IPS DF 4.7 (cell line): ENCODE measurements around the gene CYP2W1.

Experiments
- DNase-seq: peaks from one replicate; pipeline ENCODE4 v3.0.0-alpha.2; 2013; ENCODE audit warnings: low spot score; ENCODE audit errors: extremely low read depth

The CYP2W1 gene

DNA sequence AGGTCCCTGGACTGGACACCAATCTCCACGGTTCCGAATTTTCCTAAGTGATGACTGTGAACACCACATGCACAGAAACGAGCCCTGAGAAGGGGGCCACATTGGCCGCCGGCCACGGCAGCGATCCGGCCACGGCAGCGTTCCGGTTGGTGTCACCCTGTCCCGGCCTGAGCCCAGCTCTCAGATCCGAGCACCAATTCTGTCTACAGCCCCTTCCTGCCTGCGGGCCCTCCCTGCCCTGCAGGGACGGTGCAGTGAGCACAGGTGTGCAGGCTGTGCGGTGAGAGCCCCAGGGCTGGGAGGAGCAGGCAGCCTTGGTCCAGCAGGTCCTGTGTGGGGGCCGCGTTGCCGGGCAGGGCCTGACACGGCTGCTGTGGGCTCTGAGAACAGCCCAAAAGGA lies 31.7 kb downstream of the CYP2W1 start:
- DNase-seq = no peak

DNA sequence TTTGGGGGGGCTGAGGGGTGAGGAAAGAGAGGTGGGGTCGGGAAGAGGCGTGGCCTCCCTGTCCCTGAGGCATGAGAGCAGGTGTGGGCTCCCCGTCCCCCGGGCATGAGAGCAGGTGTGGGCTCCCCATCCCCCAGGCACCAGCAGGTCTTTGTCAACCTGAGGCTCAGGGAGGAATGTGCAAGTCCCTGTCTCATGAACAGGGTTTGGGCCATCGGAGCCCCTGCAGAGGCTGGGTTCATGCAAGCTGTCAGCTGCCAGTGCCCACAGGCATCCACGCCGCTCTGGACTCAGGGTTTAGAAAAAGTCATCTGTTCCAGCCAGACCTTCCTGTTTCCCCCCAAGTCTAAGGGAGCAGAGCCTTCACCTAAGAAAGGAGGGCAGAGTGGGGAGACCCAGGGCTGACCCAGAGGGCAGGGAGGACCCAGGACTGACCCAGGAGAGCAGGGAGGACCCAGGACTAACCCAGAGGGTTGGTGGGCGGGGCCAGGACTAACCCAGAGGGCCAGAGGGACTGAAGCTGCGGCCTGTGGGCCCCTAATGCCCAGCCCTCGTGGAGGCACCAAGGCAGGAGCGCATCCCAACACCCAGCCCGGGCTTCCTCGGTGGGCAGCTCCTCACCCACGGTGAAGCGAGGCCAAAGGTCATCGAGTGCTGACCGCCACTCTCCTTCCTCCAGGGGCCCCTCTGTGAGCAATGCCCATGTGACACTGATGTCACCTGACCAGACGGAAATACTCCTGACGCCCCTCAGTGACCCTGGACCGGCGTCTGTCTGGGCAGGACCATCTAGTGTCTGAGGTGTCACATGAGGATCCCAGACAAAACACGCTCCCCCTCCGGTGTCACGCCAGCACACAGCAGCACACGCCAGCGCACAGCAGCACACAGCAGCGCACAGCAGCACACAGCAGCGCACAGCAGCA lies 32.5 kb downstream of the CYP2W1 start:
- DNase-seq = no peak

DNA sequence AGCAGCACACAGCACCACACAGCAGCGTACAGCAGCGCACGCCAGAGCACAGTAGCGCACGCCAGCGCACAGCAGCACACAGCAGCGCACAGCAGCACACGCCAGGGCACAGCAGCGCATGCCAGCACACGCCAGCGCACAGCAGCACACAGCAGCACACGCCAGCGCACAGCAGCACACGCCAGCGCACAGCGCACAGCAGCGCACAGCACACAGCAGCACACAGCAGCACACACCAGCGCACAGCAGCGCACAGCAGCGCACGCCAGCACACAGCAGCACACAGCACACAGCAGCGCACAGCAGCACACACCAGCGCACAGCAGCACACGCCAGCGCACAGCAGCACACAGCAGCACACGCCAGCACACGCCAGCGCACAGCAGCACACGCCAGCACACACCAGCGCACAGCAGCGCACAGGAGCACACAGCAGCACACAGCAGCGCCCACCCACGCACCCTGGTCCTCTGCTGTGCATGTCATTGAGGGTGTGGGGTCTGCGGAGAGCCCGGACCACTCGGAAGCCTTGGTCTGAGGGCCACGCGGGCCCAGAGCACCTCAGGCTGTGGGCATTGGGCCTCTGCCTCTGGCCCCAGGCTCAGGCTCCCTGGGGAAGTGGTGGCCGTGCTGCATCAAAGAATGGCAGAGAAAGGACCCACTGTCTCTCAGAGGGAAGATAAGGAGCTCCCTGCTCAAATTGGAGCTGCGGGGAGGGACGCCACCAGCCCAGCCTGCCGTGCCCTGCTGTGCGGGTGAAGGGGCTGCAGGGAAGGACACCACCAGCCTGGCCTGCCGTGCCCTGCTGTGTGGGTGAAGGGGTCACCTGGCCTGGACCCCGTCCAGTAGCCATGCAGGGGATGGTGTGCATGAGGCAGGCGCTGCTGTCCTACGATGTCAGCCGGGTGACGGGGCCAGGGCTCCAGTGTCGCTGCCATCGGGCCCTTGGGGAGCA lies 33.9 kb downstream of the CYP2W1 start:
- DNase-seq = no peak

DNA sequence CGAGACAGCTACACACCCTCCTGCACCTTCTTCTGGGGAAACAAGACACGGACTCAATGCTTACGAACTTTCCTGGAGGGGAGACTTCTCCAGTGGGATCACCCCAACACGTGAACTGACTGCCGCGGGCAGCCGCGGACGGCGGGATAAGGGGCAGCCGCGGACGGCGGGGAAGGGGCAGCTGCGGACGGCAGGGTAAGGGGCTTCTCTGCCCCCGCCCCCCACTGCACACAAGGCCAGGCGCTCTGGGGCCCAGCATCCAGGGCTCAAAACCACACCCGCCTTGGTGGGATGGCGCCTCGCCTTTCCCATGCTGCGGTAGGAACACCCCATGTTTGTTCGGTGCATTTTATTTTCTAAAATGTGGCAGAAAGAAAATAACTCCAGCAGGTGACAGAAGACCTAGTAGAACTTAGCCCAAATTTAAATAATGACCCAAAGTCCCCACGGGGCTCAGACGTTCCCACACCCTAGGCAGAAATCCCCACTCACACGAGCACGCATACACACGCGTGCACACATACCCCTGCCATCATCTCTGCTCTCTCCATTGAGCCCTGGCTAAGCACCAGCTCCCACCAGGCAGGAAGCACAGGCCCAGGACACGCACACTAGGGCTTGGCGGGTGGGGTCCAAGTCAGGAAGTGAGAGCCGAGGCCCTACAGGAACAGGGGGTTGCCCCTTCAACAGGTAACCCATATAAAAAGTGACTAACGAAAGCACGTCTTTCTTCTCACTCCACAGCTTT lies 34.8 kb downstream of the CYP2W1 start:
- DNase-seq = no peak

DNA sequence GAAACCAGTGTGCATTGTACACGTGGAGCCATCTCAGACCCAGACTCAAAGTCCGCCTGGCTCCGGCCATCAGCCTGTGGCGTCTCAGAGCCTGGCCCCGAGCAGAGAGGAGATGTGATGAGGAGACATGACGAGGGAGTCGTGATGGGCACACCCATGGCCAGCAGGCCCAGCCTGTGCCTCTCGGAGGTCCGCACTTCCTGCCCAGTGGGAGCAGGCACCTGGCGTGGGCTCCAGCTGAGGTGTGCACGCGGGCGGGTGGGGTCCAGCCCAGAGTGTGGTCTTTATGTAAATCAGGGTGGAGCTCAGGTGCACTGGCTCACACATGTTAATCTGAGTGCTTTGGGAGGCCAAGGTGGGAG lies 35.3 kb downstream of the CYP2W1 start:
- DNase-seq = no peak

DNA sequence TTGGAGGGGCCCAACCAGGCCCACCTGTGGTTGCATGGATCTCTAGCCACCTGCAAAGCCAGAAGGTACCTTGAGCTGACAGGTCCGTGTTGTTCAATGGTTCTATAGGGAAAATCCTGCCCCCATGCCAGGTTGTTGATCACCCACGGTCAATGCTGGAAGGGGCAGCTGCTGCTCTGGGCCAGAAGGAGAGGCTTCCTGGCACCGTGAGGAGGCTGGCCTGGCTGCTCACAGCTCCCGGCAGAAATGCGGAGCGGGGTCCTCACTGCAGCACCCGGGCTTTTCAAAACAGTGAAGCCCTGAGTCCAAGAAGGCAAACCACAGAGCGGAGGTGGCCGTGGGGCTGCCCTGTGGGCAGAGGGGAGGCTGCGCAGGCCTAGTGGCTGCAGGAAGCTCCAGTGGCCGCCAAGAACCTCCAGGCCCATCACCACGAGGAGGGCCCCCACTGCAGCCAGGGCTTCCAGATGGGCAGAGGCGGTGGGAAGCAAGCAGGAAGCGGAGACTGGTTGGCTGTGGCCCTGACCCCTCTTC lies 36.3 kb downstream of the CYP2W1 start:
- no peak for DNase-seq

DNA sequence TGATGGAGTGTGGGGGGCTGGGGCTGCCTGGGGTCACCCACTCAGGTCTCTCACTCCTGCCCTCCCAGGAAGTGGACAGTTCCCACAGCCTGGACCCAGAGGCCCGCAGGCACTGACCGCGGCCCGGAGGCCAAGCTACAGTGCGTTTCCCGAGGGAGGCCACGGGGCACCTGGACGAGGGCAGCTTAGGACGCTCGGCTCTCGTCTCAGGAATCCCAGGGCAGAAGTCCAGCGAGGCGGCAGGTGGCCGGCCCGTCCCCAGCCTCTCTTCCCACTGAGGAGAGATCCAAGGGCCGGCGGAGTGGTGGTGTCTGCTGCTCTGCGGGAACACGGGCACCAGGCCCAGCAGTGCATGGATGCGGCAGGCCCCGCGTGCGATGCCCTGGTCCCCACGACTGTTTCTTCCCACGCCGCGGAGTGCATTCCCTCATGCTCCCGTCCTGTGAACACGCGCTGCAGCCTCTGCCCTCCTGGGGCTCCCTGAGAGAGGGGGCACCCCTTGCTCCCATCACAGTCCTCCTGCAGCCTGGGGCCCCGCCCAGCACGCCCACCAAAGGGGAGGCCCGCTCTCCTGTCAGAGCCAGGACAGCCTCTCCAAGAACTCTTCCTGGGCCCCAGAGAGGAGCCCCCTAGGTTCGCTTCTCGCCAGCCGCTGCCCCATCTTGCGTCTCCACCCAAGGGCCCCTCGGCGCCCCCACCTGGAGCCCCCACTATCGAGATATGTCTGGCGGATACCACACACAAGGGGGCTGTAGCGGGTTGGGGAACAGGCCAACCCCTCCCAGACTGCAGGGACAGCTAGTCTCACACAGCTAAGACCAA lies 37.0 kb downstream of the CYP2W1 start:
- no peak for DNase-seq

DNA sequence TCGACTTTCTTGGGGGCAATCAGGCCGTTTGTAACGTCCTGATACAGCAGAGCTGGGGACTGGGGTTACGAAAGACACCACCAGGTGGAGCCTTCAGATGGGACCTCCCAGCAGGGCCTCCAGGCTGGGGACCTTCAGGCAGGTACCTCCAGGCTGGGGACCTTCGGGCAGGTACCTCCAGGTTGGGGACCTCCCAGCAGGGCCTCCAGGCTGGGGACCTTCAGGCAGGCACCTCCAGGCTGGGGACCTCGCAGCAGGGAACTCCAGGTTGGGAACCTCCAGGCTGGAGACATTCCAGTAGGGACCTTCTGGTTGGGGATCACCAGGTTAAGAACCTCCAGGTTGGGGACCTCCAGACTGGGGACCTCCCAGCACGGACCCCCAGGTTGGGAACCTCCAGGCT lies 37.9 kb downstream of the CYP2W1 start:
- DNase-seq = no peak

DNA sequence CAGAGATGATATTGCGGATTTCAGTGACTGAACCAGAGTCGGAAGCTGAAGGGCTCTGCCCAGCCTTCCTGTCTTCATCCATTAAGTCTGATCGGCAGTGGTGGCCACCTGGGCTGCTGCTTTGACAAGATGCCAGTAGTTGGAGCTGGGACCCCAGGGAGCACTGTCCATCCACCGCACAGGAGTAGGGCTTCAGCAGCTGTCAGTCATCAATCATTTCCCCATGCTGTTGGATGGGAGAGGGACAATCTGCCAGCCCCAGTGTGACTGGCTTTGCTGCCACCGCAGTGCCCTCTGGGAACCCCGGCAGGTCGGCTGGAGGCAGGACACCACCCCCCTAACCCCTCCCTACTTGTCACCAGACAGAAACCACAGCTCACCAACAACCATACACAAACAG lies 38.4 kb downstream of the CYP2W1 start:
- DNase-seq = no peak

DNA sequence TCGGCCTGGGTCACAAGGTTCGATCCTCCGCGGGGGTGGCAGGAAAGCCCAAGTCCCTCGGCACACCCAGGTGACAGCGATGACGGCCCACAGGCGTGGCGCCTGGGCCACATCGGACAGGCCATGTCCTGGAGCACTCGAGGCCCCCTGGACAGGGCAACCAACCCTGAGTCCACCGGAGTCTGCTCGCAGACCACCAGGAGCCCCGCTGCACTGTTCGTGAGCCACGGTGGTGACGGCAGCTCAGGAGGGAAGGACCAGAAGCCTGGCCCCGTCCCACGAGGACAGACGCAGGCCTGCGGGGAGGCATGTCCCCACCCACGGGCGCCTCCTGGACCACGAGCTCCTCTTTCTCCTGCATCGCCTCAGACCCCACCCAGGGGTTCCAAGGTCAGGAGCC lies 39.0 kb downstream of the CYP2W1 start:
- DNase-seq = no peak

DNA sequence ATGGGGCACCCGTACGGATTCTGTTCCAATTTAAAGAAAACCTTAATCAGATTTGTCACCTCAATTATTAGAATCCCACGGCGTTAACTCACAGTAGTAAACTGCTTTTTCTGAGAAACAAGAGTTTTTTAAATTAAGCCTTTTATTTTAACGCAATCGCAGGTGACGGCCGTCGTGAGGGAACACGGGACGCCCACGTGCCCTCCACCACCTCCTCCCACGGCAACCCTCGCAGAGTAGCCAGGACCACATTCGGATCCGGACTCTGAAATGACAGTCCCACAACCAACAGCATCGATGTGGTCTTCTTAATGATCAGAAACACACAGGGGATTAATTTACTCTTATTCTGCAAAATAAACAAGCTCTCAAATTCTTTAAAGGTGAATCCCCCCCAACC lies 39.4 kb downstream of the CYP2W1 start:
- no peak for DNase-seq

DNA sequence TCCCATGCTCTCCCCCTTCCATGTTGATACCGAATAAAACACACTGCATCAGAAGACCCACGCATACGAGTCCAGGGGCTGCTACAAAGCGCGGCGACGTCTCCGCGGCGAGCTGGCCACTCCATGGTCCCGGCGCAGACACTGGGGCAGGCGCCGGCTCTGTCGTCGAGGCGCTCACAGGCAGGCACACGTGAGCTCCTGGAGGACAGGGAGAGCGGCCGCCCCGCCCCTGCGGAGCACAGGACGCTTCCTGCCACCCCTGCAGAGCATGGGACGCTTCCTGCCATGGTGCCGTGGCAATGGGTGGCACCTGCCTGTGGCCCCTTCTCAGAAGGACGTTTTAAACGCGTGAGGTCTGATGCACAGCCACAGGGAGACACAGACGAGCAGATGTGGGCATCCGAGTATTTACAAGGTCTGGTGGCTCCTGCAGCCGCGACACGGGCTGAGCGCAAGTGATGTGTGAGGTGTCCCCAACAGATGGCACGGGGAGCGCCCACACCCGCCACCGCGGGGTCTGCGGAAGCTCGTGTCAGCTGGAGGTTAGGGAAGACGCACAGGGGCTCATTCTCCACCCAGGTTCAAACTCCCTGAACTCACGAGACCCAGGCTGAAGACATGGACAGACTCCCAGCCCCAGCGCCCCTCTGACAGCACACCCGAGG lies 40.0 kb downstream of the CYP2W1 start:
- no peak for DNase-seq

DNA sequence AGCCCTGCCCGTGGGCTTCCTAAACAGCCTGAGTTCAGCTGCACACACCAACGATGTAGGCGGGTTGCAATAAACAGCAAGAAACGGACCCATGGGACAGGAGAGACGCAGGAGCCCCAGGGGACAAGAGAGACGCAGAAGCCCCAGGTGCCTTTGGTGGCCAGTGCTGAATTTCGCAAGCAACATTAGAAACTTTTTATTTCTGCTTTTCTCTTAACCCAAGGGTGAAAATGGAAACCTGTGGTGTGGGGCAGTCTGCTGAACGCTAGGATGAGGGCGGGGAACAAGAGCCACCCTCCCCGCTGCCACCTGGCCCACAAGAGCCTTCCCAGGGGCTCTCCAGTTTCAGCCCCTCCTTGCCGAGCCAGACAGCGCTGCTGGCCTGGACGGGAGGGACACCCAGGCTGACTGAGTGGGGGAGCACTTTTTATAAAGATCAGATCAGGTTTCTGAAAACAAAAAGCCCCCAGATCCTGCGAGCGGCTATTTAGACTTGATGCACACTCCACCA lies 41.4 kb downstream of the CYP2W1 start:
- no peak for DNase-seq

DNA sequence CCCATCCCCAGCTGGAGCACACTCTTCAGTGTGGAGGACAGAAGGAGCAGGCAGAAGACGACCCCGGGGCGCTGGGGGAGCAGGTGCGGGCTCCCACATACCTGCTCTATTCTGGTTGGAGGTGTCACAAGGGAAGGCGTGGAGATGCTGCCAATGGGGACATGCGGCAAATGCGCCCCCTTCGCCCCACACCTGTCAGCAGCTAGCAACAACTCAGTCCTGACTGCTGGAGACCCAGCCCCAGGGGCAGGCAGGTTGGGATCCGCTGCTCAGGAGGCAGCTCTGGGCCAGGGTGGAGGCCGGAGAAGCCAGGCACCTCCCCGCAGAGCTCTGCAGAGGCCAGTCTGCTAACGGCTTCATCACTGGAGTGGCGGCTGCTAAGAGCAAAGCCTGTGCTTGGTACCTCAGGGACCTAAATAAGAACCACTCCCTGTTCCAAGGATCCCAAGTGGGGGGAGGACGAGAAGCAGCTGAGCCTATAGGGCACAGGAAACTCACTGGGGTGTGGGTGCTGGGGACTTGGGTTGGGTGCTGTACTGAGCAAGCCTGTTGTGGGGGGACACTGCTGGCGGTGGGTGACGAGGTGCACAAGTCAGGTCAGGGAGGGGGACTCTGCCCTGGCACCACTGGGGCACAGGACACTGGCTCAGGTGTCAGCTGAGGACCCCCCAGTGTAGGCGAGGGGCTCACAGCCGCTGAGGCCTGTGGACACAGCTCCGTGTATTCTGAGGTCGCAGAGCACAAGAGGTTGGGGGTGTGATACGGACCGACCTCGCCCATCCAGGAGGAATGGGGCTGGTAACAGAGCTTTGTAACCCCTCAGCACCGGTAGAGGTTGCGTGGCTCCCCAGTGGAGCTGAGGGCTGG lies 42.1 kb downstream of the CYP2W1 start:
- DNase-seq = no peak

DNA sequence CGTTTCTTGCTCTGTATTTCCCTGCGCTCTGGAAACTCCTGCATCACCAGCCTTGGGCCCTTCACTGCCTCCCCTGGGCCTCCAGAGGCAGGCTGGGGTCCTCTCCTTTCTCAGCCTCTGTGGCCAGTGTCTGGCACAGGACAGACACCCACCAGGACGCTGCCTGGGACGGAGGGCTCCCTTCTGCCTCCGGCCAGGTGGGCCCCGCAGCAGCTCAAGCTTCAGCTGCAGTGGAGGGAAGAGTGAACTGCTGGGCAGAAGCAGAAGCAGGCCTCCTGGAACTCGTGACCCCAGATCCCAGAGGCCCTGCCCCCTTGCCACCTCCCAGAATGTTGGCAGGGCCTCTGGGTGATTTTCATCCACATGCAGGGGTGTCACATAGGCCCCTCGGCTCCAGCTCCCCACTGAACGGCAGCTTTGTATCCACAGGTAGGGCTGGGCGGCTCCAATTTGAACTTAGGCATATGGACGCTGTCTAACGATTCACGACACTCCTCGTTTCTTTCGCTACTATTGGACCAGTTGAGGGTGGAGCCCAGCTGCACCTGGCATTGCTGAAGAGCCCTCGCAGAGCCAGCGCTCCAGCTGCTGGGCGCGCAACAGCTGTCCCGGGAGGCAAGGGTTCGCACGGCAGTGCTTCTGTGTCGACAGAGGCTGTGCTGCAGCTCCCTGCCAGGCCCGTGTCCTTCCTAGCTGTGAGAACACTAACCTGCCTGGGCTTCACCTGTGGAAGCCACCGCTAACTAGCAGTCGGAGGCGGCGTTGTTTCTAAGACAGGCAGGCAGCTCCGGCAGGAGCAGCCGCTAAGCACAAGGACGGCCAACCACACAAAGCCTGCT lies 43.0 kb downstream of the CYP2W1 start:
- DNase-seq = no peak

DNA sequence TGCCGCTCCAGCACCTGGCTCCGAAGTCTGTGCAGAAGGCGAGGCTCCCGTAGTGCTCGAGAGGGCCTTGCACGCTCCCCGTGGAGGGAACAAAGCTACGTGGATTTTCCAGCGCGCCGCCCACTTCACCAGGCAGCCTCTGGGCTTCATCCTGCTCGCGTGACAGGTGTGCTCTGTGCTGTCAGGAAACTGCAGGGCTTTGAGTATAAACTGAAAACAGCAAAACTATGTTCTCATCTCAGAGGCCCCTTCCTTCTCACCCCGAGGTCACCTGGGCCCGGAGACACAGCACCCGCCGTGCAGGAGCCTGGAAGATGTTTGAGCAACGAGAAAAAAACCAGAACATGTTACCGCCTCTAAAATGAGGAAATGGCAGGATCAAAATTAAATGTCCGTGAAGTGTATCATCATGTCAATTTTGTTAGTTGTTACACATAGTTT lies 43.8 kb downstream of the CYP2W1 start:
- no peak for DNase-seq

DNA sequence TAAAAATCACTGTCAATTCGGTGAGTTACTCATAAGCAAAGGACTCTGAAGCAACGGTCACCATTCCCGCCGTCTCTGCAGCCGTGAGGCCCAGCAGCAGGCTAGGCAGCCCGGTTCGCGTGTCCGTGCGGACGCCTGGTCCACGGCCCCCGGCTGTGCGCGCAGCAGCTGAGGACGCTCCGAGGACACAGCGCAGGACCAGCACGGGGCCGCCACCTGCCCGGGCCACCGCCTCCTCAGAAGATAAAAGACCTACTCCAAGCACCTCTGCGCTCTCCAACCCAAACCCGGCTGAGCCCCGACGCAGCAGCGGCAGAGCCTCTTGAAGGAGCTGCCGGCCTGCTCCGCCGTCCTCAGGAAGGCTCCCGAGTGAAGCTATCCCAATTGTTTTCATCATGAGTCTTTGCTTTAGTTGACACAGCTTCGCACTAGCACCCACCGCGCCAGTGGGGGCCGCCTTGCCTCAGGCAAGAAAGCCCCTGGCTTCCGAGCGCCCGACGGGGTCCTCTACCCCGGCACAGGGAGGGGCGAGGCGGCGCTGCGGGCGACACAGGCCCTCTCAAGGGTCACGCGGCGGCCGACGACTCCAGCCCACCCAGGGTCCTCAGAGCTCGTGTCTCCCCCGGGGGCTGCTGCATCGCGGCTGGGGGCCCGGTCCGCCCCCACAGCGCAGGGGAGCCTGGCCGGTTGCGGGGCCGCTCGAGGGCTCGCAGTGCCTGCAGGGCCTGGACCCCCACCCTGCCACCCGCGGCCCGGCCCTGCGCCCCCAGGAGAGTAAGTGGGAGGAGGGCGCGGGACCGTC lies 44.5 kb downstream of the CYP2W1 start:
- no peak for DNase-seq
